ENCODE data around the gene CBR3.

Gene CBR3

DNA sequence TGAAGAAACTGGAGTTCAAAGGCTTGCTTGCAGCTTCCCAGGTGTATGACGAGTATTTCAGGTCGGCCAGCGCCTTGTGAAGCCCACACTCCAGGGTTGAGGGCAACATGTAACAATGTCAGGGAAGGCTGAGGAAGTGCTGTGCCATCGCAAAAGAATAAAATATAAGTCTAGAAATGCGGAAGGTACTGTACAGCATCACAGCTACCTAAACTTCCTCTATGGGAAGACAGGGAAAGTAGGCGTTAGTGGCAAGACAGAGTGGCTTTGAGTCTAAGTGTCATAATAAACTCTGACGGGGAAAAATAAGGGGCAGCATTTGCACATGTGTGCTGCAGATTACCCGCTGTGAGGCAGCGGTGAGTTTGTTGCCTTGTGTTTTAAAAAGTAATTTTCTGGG, 50.6 kb downstream of the CBR3 start:
- no peak for DNase-seq (ENCODE audit: low spot score)

DNA sequence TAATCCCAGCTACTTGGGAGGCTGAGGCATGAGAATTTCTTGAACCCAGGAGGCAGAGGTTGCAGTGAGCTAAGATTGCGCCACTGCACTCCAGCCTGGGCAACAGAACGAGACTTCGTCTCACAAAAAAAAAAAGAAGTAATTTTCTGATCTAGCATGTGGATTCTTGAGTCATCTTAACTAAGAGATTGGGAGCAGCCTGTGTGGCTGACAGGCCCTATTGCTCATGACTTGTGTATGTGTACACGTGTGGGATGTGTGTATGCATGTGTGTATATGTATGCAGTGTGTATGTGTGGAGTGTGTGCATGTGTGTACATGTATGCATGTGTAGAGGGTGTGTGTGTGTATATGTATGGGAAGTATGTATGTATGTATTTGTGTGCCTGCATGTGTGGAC, 51.2 kb downstream of the CBR3 start:
- DNase-seq (ENCODE audit: low spot score) = no peak

- DNase-seq (ENCODE audit: low spot score) = no peak
Measured at GRCh38 chr21:36186506-36187399, 51.9 kb downstream of the CBR3 start.

DNA sequence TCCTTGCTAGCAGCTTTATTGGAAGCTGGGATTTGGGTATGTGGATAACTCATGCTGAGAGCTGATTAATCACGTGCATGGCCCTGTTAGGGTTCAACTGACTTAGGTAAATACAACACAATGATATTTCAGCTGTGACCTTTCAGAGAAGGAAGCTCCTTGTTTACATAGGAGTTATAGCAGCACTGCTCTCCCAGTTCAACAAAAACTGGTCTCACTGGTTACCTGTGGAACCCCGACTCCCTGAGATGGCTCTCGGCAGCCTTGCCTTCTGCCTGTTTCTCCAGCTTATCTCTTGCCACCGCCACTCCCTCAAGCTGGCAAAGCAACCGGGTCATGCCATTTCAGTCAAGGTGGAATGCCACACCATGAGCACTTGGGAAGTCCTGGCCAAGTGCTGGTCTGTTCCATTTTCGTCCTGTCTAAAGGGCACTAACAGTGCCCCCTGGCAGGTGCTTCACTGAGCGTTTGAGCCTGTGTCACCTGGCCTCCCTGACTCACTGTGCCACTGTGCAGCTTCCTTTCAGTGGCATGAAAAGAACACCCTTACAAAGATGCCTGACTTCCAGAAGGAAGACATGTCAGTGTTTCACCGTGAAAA, 53.3 kb downstream of the CBR3 start:
- no peak for DNase-seq (ENCODE audit: low spot score)

DNA sequence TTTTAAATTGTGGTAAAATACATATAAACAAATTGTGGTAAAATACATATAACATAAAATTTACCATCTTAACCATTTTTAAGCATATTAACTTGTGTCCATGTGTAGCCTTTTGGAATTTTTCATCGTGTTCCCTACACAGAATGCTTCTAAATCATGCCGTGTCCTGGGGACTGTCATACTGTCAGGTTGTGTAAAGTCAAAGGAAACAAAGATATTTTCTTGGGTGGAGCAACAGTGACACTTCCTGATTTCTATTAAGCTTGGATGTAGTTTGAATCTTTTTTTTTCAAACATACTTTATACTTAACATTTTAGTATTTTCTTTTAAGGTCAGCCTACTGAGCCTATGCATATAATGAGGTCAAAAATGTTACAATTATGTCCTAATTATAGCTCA, 54.1 kb downstream of the CBR3 start:
- DNase-seq (ENCODE audit: low spot score) = no peak

- no peak for DNase-seq (ENCODE audit: low spot score)
Measured at GRCh38 chr21:36190736-36191135, 55.9 kb downstream of the CBR3 start.

DNA sequence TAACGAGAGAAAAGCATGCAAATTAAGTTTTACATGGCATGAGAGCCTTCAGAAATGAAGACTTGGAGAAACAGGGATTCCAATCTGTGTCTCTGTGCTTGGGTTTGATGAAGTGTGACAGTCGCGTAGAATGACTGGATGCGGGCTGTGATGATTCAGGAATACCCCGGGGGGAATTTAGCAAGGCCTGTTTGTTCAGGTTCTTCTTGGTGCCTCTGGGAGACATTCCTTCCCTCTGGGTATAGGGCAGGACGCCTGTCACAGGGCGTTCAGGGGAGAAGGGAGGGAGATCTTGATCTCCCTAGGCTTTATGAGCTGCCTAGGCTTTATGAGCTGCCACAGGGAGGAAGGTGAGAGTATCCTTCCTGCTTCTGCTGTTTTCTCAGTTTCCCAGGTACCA, 58.3 kb downstream of the CBR3 start:
- no peak for DNase-seq (ENCODE audit: low spot score)

DNA sequence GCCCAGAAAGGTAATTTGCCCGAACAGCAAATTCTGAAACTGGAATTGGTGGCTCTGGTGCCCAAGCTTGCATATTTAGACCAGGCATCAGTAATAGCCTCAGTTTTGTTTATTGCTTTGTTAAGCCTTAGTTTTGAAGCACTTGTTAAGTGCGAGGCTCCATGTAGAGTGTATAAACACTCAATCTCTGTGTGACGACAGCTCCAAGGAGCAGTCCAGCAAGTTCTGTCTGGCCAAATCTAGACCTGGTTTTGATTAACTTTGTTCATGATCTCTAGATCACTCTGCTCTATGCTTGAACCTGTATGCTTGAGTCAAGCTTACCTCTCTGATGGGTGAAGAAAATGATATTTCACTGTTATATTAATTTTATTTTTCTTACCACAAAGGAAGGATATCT, 59.1 kb downstream of the CBR3 start:
- no peak for DNase-seq (ENCODE audit: low spot score)

DNA sequence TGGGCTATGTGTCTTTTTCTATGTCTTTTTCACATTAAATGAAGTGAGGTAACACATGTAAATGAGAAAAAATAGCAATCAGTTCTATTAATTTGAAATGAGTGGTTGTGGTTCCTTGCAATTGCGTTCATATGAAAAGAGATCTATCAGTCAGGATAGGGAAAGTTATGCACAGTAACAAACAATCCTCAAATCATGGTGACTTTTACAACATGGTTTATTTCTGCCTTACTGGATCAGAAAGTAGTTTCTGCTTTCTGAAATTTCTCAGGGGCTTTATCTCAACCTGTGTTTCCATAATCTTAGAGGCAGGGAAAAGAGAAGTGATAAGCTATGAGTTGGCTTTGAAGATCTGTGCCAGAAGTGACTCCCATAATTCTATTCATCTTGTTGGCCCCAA, 60.7 kb downstream of the CBR3 start:
- DNase-seq (ENCODE audit: low spot score) = no peak

All from kidney capillary endothelial cell (primary cell).